OCI-LY3 (cell line): ENCODE results near the gene TOP3A.

Experiments
- H2AFZ ChIP-seq: fragments of 200-600, 300-600 bp; shearing (Covaris generic); 2 replicates; pipeline ENCODE4 v1.6.0; 2014; ENCODE audit warnings: antibody characterized with exemption, low read depth, low read length
- H3K27ac ChIP-seq: fragments of 200-600, 300-600 bp; sonication (generic); 2 replicates; pipeline ENCODE4 v1.5.1; 2014; ENCODE audit warnings: mild to moderate bottlenecking, low read length, moderate library complexity, mixed read lengths
- H3K27me3 ChIP-seq: fragments of 200-600, 300-600 bp; sonication (generic); 2 replicates; pipeline ENCODE4 v1.6.1; 2014; ENCODE audit warnings: low read depth, low read length, mixed read lengths
- H3K36me3 ChIP-seq: fragments of 200-600, 300-600 bp; sonication (generic); replicated peaks from 2 replicates; pipeline ENCODE3; 2014; ENCODE audit warnings: low read depth, low read length, mixed read lengths
- H3K4me1 ChIP-seq: fragments of 300-600, 200-600 bp; sonication (generic); 2 replicates; pipeline ENCODE4 v1.6.1; 2014; ENCODE audit warnings: low read length, mixed read lengths
- H3K4me2 ChIP-seq: fragments of 200-600, 300-600 bp; sonication (generic); 2 replicates; pipeline ENCODE4 v1.6.1; 2014; ENCODE audit warnings: low read length, mixed read lengths
- H3K4me3 ChIP-seq: fragments of 300-600, 200-600 bp; sonication (generic); 2 replicates; pipeline ENCODE4 v1.5.1; 2014; ENCODE audit warnings: antibody characterized with exemption, mild to moderate bottlenecking, low read length, moderate library complexity
- H3K79me2 ChIP-seq: fragments of 300-600, 200-600 bp; shearing (Covaris generic); 2 replicates; pipeline ENCODE4 v1.6.1; 2014; ENCODE audit warnings: mild to moderate bottlenecking, low read length, mixed read lengths
- H3K9ac ChIP-seq: fragments of 300-600, 200-600 bp; shearing (Covaris generic); 2 replicates; pipeline ENCODE4 v1.6.0; 2014; ENCODE audit warnings: mild to moderate bottlenecking, low read length, moderate library complexity
- H3K9me3 ChIP-seq: fragments of 200-600, 300-600 bp; shearing (Covaris generic); 2 replicates; pipeline ENCODE4 v1.6.1; 2014; ENCODE audit warnings: low read length, mixed read lengths; ENCODE audit not compliant: insufficient read depth
- H4K20me1 ChIP-seq: fragments of 200-600, 300-600 bp; sonication (generic); 2 replicates; pipeline ENCODE4 v1.6.1; 2016; ENCODE audit warnings: low read length, mixed read lengths; ENCODE audit not compliant: insufficient read depth
- CTCF ChIP-seq: fragments of 200-600, 300-600 bp; sonication (generic); IDR thresholded peaks from 2 replicates; pipeline ENCODE4 v1.5.1; 2014; ENCODE audit warnings: antibody characterized with exemption, low read length, low read depth
- EZH2phosphoT487 ChIP-seq: fragments of 200-600 bp; shearing (Covaris generic); IDR thresholded peaks from 2 replicates; pipeline ENCODE4 v1.6.1; 2018; ENCODE audit warnings: antibody characterized with exemption, mixed run types, low read depth

Gene TOP3A

GRCh38 chr17:18253187-18253884 lies 61.5 kb downstream of the TOP3A start:
- H3K36me3 ChIP-seq = no peaks in the 10 kb centered on the region
- H3K9me3 ChIP-seq = no peaks in the 10 kb centered on the region
- H4K20me1 ChIP-seq = no peaks in the 10 kb centered on the region
- H3K27ac ChIP-seq = no peak overlapping the region
- no peak overlapping the region for H3K9ac ChIP-seq
- no peak overlapping the region for H2AFZ ChIP-seq
- H3K4me1 ChIP-seq = peaks cover 5% of the 10 kb centered on the region; the same call in 1 of the 2 replicates
- H3K4me2 ChIP-seq = no peak overlapping the region
- H3K27me3 ChIP-seq = no peaks in the 10 kb centered on the region
- H3K79me2 ChIP-seq = peaks cover 12% of the 10 kb centered on the region; the same call in 1 of the 2 replicates
- no peak overlapping the region for H3K4me3 ChIP-seq
- TF ChIP-seq CTCF (no peak), EZH2phosphoT487 (no peak)

- H3K27me3 ChIP-seq = no peaks in the 10 kb centered on the region
- H3K4me1 ChIP-seq = peaks cover 2% of the 10 kb centered on the region; the same call in 1 of the 2 replicates
- no peaks in the 10 kb centered on the region for H3K9me3 ChIP-seq
- H3K27ac ChIP-seq = no peak overlapping the region
- no peak for TF ChIP-seq CTCF
- no peak for TF ChIP-seq EZH2phosphoT487
- no peak overlapping the region for H3K4me2 ChIP-seq
- H3K36me3 ChIP-seq = no peaks in the 10 kb centered on the region
- H3K4me3 ChIP-seq = no peak overlapping the region
- H3K9ac ChIP-seq = no peak overlapping the region
- H2AFZ ChIP-seq = no peak overlapping the region
- 0 out of 2 replicates have a peak, but pooled peaks cover under 1% of the 10 kb centered on the region for H3K79me2 ChIP-seq
- H4K20me1 ChIP-seq = no peaks in the 10 kb centered on the region
Measured at GRCh38 chr17:18252160-18252559, 62.6 kb downstream of the TOP3A start.

- H3K9ac ChIP-seq = no peak overlapping the region
- no peaks in the 10 kb centered on the region for H3K4me1 ChIP-seq
- H3K9me3 ChIP-seq = no peaks in the 10 kb centered on the region
- H3K36me3 ChIP-seq = no peaks in the 10 kb centered on the region
- no peak overlapping the region for H3K27ac ChIP-seq
- no peak overlapping the region for H3K4me3 ChIP-seq
- no peak overlapping the region for H2AFZ ChIP-seq
- H3K79me2 ChIP-seq = no peaks in the 10 kb centered on the region
- H3K4me2 ChIP-seq = no peak overlapping the region
- no peaks in the 10 kb centered on the region for H3K27me3 ChIP-seq
- no peaks in the 10 kb centered on the region for H4K20me1 ChIP-seq
- no peak for TF ChIP-seq CTCF
Measured at GRCh38 chr17:18251204-18251603, 63.6 kb downstream of the TOP3A start.

GRCh38 chr17:18250708-18251107 lies 64.1 kb downstream of the TOP3A start:
- Histone ChIP-seq H3K9me3 (no peaks in the 10 kb centered on the region), H3K27ac (no peak overlapping the region), H4K20me1 (no peaks in the 10 kb centered on the region), H3K4me3 (no peak overlapping the region), H3K36me3 (no peaks in the 10 kb centered on the region), H3K9ac (no peak overlapping the region), H3K4me2 (no peak overlapping the region), H3K4me1 (no peaks in the 10 kb centered on the region), H2AFZ (no peak overlapping the region), H3K79me2 (no peaks in the 10 kb centered on the region), H3K27me3 (no peaks in the 10 kb centered on the region)
- TF ChIP-seq CTCF = no peak
- no peak for TF ChIP-seq EZH2phosphoT487
